ENCODE measurements around the gene UTS2B.

Gene UTS2B

DNA sequence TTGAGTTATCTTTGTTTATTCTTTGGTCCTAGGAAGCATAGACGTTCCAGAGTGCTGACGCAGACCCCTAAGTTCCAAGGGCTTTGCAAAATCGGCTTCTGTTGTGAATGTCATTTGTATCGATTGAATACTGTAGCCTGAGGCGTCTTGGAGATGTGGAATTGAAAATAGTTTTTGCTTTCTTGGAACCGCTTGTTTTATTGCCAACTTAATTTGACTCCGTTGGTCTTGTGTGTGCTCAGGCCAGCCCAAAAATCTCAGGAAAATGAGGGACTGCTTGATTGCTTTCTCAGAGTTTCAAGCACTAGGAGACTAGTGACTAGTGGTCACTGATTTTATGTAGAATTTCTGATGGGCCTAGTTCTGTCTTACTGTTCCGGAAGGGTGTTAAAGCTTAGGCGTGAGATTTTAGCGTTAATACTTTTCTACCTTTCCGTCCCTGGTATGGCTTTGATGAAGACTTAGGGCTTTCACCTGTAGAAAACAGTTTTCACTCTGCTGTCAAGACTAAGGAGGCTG, 263 bp upstream of the UTS2B start:
- no peak for DNase-seq (ENCODE audit: low read depth)
- H3K4me3 ChIP-seq (ENCODE audit: low read depth, low read length): peak overlapping the region; percentile 86
- TF ChIP-seq, protein P1, sequence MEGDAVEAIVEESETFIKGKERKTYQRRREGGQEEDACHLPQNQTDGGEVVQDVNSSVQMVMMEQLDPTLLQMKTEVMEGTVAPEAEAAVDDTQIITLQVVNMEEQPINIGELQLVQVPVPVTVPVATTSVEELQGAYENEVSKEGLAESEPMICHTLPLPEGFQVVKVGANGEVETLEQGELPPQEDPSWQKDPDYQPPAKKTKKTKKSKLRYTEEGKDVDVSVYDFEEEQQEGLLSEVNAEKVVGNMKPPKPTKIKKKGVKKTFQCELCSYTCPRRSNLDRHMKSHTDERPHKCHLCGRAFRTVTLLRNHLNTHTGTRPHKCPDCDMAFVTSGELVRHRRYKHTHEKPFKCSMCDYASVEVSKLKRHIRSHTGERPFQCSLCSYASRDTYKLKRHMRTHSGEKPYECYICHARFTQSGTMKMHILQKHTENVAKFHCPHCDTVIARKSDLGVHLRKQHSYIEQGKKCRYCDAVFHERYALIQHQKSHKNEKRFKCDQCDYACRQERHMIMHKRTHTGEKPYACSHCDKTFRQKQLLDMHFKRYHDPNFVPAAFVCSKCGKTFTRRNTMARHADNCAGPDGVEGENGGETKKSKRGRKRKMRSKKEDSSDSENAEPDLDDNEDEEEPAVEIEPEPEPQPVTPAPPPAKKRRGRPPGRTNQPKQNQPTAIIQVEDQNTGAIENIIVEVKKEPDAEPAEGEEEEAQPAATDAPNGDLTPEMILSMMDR (IDR thresholded peaks at IDR 0.05; ENCODE audit: low read depth, low read length, missing control alignments): no peak

DNA sequence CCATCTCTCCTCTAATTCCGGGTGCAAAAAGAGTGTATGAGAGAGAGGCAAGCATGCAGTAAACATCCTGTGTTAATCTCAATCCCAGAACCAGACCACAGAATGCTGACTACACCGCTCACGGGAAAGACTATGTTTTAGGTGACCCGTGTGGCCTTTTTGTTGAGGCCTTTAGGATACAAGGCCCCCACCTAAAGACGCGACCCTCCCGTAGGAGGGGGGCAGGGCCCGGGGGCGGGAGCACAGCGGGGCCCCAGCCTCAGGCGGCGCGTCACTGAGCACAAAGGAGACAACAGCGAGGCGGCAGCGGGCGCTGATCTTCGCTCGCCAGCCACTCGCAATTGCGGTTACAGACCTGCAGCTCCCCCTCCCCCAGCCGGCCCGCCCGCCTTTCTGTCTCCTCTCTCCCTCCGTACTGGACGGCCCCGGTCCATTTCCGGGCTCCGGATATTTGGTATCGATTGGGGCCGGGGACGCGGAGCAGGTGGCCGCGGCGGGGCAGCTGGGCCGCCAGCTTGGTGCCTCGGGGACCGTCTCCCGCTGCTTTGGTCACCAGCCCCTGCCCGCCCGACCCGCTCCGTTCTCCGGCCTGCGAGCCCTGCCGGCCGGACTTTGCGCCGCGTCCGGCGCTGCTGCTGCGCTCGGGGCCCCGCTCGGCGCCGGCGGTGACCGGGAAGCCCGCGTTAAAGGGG, 1.2 kb downstream of the UTS2B start, which contains the start of gene CCDC50:
Gene CCDC50, plus strand, starts transcription at position 433 of the 692 bp plus-strand sequence. CDS start 281 bp downstream, outside the sequence.
- TF ChIP-seq, protein P1 (IDR thresholded peaks at IDR 0.05; ENCODE audit: low read depth, low read length, missing control alignments): no peak
- peak; percentile 42 for DNase-seq (ENCODE audit: low read depth)
- peak within 1 kb of the TSS; percentile 86 for H3K4me3 ChIP-seq (ENCODE audit: low read depth, low read length)

DNA sequence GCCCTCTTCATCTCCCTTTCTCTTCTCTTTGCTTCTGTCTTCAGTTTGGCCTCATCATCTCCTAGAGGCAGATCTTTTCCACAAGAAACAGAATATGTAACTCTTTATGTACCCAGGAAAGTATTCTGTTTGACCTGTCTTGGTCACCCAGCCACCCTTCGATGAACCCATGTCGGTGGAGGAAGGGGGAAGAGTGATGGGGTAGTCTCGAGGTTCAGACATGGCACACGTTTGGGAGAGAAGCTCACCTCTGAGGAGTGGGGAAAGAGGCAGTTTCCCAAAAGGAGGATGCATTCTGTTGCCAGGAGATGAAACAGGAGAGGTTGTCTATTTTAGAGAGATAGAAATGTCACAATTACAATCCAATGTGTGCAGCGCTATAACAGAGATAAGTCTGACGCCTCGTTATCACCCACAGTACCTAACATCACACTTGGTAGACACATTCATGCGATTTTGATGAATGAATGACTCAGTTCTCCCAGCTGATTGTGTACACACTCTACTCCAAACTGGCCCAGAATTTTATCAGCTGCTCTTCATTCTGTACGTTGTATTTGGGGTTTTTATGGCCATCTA, 1.9 kb downstream of the UTS2B start:
- DNase-seq (ENCODE audit: low read depth): no peak
- peak overlapping the region; percentile 86 for H3K4me3 ChIP-seq (ENCODE audit: low read depth, low read length)
- TF ChIP-seq, protein P1 (IDR thresholded peaks at IDR 0.05; ENCODE audit: low read depth, low read length, missing control alignments): no peak

DNA sequence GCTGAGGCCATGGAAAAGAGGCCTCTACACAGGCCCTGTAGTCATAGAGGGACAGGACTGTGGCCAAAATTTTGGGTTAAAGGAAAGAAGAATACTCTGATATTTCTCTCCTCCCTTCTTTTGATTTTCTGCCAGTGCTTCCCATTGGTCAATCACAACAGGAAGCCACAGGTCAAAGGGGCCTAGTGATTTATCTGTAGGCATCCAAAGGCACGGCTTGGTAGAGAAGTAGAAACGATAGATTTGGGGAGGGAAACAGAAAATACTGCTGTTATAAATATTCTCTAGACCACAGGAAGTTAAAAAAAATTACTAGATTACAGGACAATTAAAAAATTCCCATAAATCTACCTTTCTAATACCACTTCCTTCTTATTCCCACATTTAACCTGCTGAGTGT, 2.8 kb downstream of the UTS2B start:
- H3K4me3 ChIP-seq (ENCODE audit: low read depth, low read length): no peak overlapping the region
- TF ChIP-seq, protein P1 (IDR thresholded peaks at IDR 0.05; ENCODE audit: low read depth, low read length, missing control alignments): no peak
- DNase-seq (ENCODE audit: low read depth): no peak

DNA sequence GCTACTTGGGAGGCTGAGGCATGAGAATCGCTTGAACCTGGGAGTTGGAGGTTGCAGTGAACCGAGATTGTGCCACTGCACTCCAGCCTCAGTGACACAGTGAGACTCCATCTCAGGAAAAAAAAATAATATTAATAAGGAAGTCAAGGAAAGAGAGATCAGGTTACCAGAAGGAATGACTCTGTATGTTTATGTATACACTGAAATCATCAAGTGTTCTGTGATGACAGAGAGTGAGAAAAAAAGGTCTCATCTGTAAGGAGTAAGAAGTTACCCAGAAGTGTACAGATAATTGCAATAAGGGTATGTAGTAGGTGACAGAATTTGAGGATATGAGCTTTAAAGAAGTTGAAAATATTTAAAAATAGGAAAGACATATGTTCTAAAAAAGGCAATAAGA, 5.4 kb downstream of the UTS2B start:
- no peak overlapping the region for H3K4me3 ChIP-seq (ENCODE audit: low read depth, low read length)
- DNase-seq (ENCODE audit: low read depth): no peak
- TF ChIP-seq, protein P1 (IDR thresholded peaks at IDR 0.05; ENCODE audit: low read depth, low read length, missing control alignments): no peak

DNA sequence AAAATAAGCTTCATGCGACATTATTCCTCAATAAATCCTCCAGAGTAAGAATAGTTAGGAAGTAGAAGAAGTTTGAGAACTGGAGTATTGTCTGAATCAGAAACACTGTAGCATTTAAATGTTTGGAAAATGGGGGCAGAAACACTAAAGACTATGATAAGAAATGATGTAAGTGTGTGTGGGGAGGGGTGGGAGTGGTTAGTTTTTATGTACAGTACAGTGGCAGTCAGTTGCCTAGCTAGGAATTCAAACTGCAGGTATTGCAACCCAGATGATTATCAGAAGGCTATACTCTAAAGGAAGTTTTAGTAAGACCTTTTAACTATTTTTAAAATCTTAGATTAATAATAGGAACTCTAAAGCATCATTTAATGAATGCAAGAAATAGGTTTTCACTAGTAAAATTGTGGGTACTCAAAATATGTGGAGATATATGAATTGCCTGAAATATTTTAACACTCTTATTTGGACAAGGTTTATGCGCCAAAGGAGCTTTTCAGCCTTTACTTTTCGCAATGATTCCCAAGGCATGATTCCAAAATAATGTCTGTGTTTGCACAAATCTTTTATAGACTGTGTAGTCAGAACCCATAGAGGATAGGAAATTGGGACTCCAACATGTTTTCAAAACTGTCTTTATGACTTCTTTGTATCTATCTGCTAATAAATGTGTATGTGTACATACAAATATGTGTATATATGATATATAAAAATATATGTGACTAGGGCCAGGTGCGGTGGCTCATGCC, 9.1 kb downstream of the UTS2B start:
- DNase-seq (ENCODE audit: low read depth): no peak
- TF ChIP-seq, protein P1 (IDR thresholded peaks at IDR 0.05; ENCODE audit: low read depth, low read length, missing control alignments): no peak
- H3K4me3 ChIP-seq (ENCODE audit: low read depth, low read length): no peak overlapping the region

All from GM12864 (cell line).